DND-41 (cell line): ENCODE data around the gene MYEOV.

Experiments used
- CTCF ChIP-seq: IDR thresholded peaks from 2 replicates; pipeline ENCODE4 v1.5.1; 2012; ENCODE audit warnings: borderline replicate concordance, low read length, moderate library complexity, mild to moderate bottlenecking; ENCODE audit not compliant: poor library complexity, severe bottlenecking; ENCODE audit errors: extremely low read depth
- EZH2 ChIP-seq: IDR thresholded peaks from 3 replicates; pipeline ENCODE4 v1.6.1; 2012; ENCODE audit warnings: borderline replicate concordance, low read depth, mild to moderate bottlenecking, moderate library complexity, low read length, inconsistent platforms; ENCODE audit not compliant: severe bottlenecking

GRCh38 chr11:69344570-69345145, 50.7 kb downstream of the MYEOV start:
- TF ChIP-seq EZH2 (no peak), CTCF (no peak)
